ENCODE data around the gene FAHD2A. TPM values are rescaled to one million over a fixed set of nuclear protein-coding genes. Genes with fewer than 3 reads are reported as not detected.

Gene FAHD2A
- total and polyA plus RNA-seq, 2 of the 8 experiments (the other 6 are each of a cell fraction or from before 2014, with no cell fraction given) = 24.2 to 26.7 TPM

DNA sequence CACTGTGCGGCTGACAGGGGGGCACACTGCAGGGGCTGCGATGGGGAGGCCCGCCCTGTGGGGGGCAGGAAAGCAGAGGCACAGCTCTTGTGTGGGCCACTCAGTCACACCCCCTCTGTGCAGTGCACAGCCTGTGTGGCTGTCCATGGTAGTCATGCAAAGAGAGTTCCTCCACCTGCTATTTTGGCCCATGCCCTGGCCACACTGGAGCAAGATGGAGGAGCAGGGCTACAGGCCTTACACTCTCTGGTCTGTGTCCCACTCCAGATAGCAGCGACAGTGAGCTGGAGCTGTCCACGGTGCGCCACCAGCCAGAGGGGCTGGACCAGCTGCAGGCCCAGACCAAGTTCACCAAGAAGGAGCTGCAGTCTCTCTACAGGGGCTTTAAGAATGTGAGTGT, 28.5 kb upstream of the FAHD2A start:
- Histone ChIP-seq H3K56ac (replicated peaks; ENCODE audit: insufficient read length, low read depth, low read length) (no peak overlapping the region), H3K23ac (ENCODE audit: insufficient read length) (no peak overlapping the region), H3K4me3 (ENCODE audit: extremely low read depth in 1 of 4, insufficient read depth in 2 of 4, low read depth in 3 of 4, low read length in 4 of 4) (no peak overlapping the region), H3K4me1 (replicated peaks in 1 of 4; ENCODE audit: control insufficient read depth in 3 of 4, insufficient read depth in 4 of 4, low read length in 3 of 4) (peaks cover 0 to 4% (median 0%) of the 10 kb centered on the region in 4 experiments; a peak in 1 of 7 replicates), H3K79me1 (ENCODE audit: low read depth, low read length) (no peaks in the 10 kb centered on the region), H3K4ac (replicated peaks; ENCODE audit: insufficient read length, low read depth, low read length) (no peak overlapping the region), H3K9me3 (ENCODE audit: insufficient read depth in 2 of 2, low read depth in 1 of 2, low read length in 1 of 2) (peaks cover 55 to 81% of the 10 kb centered on the region in 2 experiments), H2BK12ac (ENCODE audit: low read depth, low read length) (no peak overlapping the region), H2AFZ (ENCODE audit: low read length) (no peak overlapping the region), H3K23me2 (ENCODE audit: low read depth, low read length) (no peaks in the 10 kb centered on the region), H2BK20ac (ENCODE audit: low read length) (no peak overlapping the region), H3K27ac (ENCODE audit: low read depth, low read length) (no peak overlapping the region), H2BK120ac (replicated peaks; ENCODE audit: low read depth, low read length) (no peak overlapping the region), H3K36me3 (ENCODE audit: control insufficient read depth in 2 of 4, insufficient read depth in 4 of 4, low read length in 3 of 4) (no peaks in the 10 kb centered on the region), H2AK5ac (ENCODE audit: low read depth, low read length) (no peak overlapping the region), H3K18ac (ENCODE audit: extremely low read depth, low read length) (no peak overlapping the region), H4K5ac (ENCODE audit: insufficient read length, low read depth, low read length) (no peak overlapping the region), H3K79me2 (ENCODE audit: control insufficient read depth in 1 of 2, insufficient read depth in 2 of 2, low read length in 2 of 2) (no peaks in the 10 kb centered on the region), H4K20me1 (replicated peaks in 1 of 2; ENCODE audit: control insufficient read depth in 1 of 2, insufficient read depth in 2 of 2, low read length in 2 of 2) (no peaks in the 10 kb centered on the region), H3K27me3 (replicated peaks in 1 of 4; ENCODE audit: control insufficient read depth in 3 of 4, extremely low read depth in 1 of 4, insufficient read depth in 3 of 4, low read length in 3 of 4) (no peaks in the 10 kb centered on the region), H4K8ac (ENCODE audit: extremely low read depth, insufficient read depth, low read length) (peak overlapping the region; percentile 46; the same call in 1 of the 2 replicates), H2BK15ac (ENCODE audit: low read length) (no peak overlapping the region), H3K9ac (replicated peaks in 1 of 4; ENCODE audit: extremely low read depth in 1 of 4, low read depth in 3 of 4, low read length in 3 of 4) (no peak overlapping the region), H3K4me2 (ENCODE audit: insufficient read depth in 1 of 2, low read depth in 2 of 2, low read length in 2 of 2) (no peak overlapping the region), H4K91ac (replicated peaks; ENCODE audit: insufficient read length, low read length) (no peak overlapping the region), H3K14ac (ENCODE audit: insufficient read length) (no peak overlapping the region), H2BK5ac (ENCODE audit: low read depth, low read length) (no peak overlapping the region)
- POLR2A ChIA-PET (ENCODE audit: partially characterized antibody) = no interaction called here
- DNase-seq (ENCODE audit: low read depth in 1 of 2, low spot score in 2 of 2) (no peak), FAIRE-seq (no peak)
- TF ChIP-seq SP4 (IDR thresholded peaks at IDR 0.05; ENCODE audit: low read length) = no peak
- no peak for TF ChIP-seq POLR2A (IDR thresholded peaks at IDR 0.05; ENCODE audit: control extremely low read depth in 1 of 2, low read depth in 2 of 2, low read length in 2 of 2)
- TF ChIP-seq SP1 (IDR thresholded peaks at IDR 0.05; ENCODE audit: low read depth, low read length) = no peak
- TF ChIP-seq CHD2 (IDR thresholded peaks at IDR 0.05; ENCODE audit: low read length) = no peak
- TF ChIP-seq KDM1A (IDR thresholded peaks at IDR 0.05; ENCODE audit: borderline replicate concordance, low read length) = no peak
- no peak for TF ChIP-seq RXRA (IDR thresholded peaks at IDR 0.05; ENCODE audit: insufficient read depth, low read depth, low read length)
- no peak for TF ChIP-seq PHF8 (conservative IDR thresholded peaks at IDR 0.05; ENCODE audit: low read depth, low read length)
- no peak for TF ChIP-seq TAF1 (IDR thresholded peaks at IDR 0.05; ENCODE audit: low read depth, low read length)
- TF ChIP-seq FOSL1 (IDR thresholded peaks at IDR 0.05; ENCODE audit: insufficient read depth, low read depth, low read length) = no peak
- no peak for TF ChIP-seq POU5F1 (IDR thresholded peaks at IDR 0.05; ENCODE audit: low read depth, low read length)
- no peak for TF ChIP-seq YY1 (IDR thresholded peaks at IDR 0.05; ENCODE audit: low read depth, low read length)
- WGBS, 2 experiments (ENCODE audit: extremely low coverage in 1 of 2, insufficient coverage in 1 of 2, insufficient read length in 1 of 2, insufficient replicate concordance in 2 of 2, low coverage in 1 of 2, low lambda C conversion rate in 2 of 2, missing lambda C conversion rate in 1 of 2) = 88% methylated on average over 5 of the region's 6 CpGs; no CpG with 5 or more reads in 1 of the 2 experiments
- CTCF ChIA-PET (ENCODE audit: partially characterized antibody) = no interaction called here
